ENCODE data around the gene PRB2. TPM values are rescaled to one million over a fixed set of nuclear protein-coding genes. Genes with fewer than 3 reads are reported as not detected.

PRB2 gene
- not detected in 2 replicates for total RNA-seq

GRCh38 chr12:11395467-11395866 lies at the start of gene PRB2:
PRB2 (minus strand) TSS chr12:11395567; CDS start chr12:11395529, 38 bp downstream.

Other genes starting within 250 kb of the PRB2 start
- gene SMIM10L1, start 224.4 kb downstream of the PRB2 start, total RNA-seq = 7.3 and 7.6 TPM in 2 replicates
- not detected in 2 replicates for gene TAS2R42, start 208.6 kb downstream of the PRB2 start, total RNA-seq
- gene PRB3, start 125.9 kb downstream of the PRB2 start, total RNA-seq = not detected in 2 replicates
- gene PRB4, start 85.1 kb downstream of the PRB2 start, total RNA-seq = not detected in 2 replicates

Measured in cardiac atrium fibroblast (primary cell).